MM.1S (cell line): Measurements from ENCODE around the gene FAIM2.

ENCODE experiments used
- DNase-seq: peaks from one replicate; pipeline ENCODE4 v3.0.0-alpha.2; 2015
- H2AFZ ChIP-seq: fragments of 300-600 bp; sonication (generic); 2 replicates; pipeline ENCODE4 v1.6.0; 2016; ENCODE audit warnings: antibody characterized with exemption, low read length
- H3F3A ChIP-seq: fragments of 300-600 bp; sonication (generic); 2 replicates; pipeline ENCODE4 v1.6.1; 2016; ENCODE audit warnings: mild to moderate bottlenecking, antibody characterized with exemption, low read length, moderate library complexity, mixed read lengths; ENCODE audit not compliant: insufficient read depth
- H3K27ac ChIP-seq: fragments of 300-600 bp; sonication (generic); 2 replicates; pipeline ENCODE4 v1.5.1; 2016; ENCODE audit warnings: mild to moderate bottlenecking, low read length
- H3K27me3 ChIP-seq: fragments of 300-600 bp; sonication (generic); replicated peaks from 2 replicates; pipeline ENCODE4 v1.6.0; 2016; ENCODE audit warnings: low read length; ENCODE audit not compliant: insufficient read depth
- H3K36me3 ChIP-seq: fragments of 300-600 bp; sonication (generic); replicated peaks from 2 replicates; pipeline ENCODE4 v1.6.1; 2016; ENCODE audit warnings: mild to moderate bottlenecking, low read length, mixed read lengths; ENCODE audit not compliant: insufficient read depth
- H3K4me1 ChIP-seq: fragments of 300-600 bp; sonication (generic); 2 replicates; pipeline ENCODE4 v1.6.1; 2016; ENCODE audit warnings: low read length, mixed read lengths
- H3K4me2 ChIP-seq: fragments of 300-600 bp; sonication (generic); 2 replicates; pipeline ENCODE4 v1.6.0; 2016; ENCODE audit warnings: low read depth, low read length
- H3K4me3 ChIP-seq: fragments of 300-600 bp; sonication (generic); 2 replicates; pipeline ENCODE4 v1.5.1; 2016; ENCODE audit warnings: low read length, mixed read lengths
- H3K79me2 ChIP-seq: fragments of 300-600 bp; sonication (generic); 2 replicates; pipeline ENCODE4 v1.6.1; 2016; ENCODE audit warnings: mixed run types, low read length, mixed read lengths
- H3K9ac ChIP-seq: fragments of 300-600 bp; sonication (generic); 2 replicates; pipeline ENCODE4 v1.6.1; 2016; ENCODE audit warnings: low read length, mixed read lengths
- H3K9me2 ChIP-seq: fragments of 300-600 bp; sonication (generic); replicated peaks from 2 replicates; pipeline ENCODE4 v1.6.1; 2016; ENCODE audit warnings: mild to moderate bottlenecking, low read length, mixed read lengths; ENCODE audit not compliant: insufficient read depth
- H3K9me3 ChIP-seq: fragments of 300-600 bp; sonication (generic); replicated peaks from 2 replicates; pipeline ENCODE4 v1.6.1; 2016; ENCODE audit warnings: mild to moderate bottlenecking, low read length, mixed read lengths; ENCODE audit not compliant: insufficient read depth
- H4K20me1 ChIP-seq: fragments of 300-600 bp; sonication (generic); 2 replicates; pipeline ENCODE4 v1.6.1; 2016; ENCODE audit warnings: mild to moderate bottlenecking, low read length, moderate library complexity, mixed read lengths; ENCODE audit not compliant: insufficient read depth
- CTCF ChIP-seq: fragments of 300-600 bp; sonication (generic); IDR thresholded peaks from 2 replicates; pipeline ENCODE4 v1.5.1; 2016; ENCODE audit warnings: antibody characterized with exemption, low read length, mixed read lengths
- EZH2 ChIP-seq: fragments of 300-600 bp; sonication (generic); optimal IDR thresholded peaks from 2 replicates; pipeline ENCODE3; 2017; ENCODE audit warnings: low read depth, mild to moderate bottlenecking, antibody characterized with exemption, low read length, mixed read lengths
- EZH2phosphoT487 ChIP-seq: fragments of 300-600 bp; sonication (generic); IDR thresholded peaks from 2 replicates; pipeline ENCODE4 v1.6.1; 2018; ENCODE audit warnings: antibody characterized with exemption, low read length

The FAIM2 gene

DNA sequence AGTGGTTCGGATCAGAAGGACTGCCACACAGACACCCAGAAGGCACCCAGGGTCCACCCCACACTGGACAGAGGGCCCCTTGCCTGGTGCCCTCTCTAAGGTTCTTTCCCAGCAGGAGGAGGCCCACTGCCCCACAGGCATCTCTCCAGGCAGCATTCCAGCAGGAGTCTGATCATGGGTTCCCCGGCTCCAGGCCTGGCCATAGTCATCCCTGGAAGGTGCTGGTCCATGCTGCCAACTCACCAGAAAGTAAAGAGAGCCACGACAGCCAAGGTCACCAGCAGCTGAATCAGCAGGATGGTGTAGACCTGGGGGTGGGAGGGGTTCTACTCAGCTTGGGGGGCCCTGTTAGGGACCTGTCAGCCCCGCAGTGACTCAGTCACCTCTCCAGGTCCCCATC is 6.4 kb downstream of the FAIM2 start:
- H3K4me1 ChIP-seq = no peaks in the 10 kb centered on the region
- no peak for DNase-seq
- H2AFZ ChIP-seq = no peak overlapping the region

DNA sequence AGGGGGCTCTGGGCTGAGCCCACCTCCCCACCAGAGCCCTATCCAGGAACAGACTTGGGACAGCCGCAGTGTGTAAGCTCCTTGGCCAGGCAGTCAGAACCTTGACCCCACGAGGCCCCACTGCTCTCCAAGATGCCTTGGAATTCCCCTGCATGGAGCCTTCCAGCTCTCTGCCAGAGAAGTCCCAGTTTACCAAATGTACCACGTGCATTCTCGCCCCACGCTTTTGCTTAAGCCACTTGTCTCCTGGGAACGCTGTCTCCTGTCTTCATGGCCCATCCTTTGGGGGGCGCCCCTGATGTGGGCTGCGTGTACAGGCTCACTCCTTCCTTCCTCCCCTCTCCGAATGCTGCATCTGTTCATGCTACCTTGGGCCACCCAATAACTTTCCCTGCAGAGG is 7.9 kb downstream of the FAIM2 start:
- Histone ChIP-seq H4K20me1 (no peaks in the 10 kb centered on the region), H3K9ac (no peak overlapping the region), H3K4me1 (no peaks in the 10 kb centered on the region), H3K27me3 (no peaks in the 10 kb centered on the region; the same call in 1 of the 2 replicates), H3K9me3 (no peaks in the 10 kb centered on the region), H3K9me2 (no peaks in the 10 kb centered on the region), H2AFZ (no peak overlapping the region), H3K79me2 (no peaks in the 10 kb centered on the region), H3K4me2 (no peak overlapping the region), H3K27ac (no peak overlapping the region), H3K36me3 (no peaks in the 10 kb centered on the region), H3K4me3 (no peak overlapping the region), H3F3A (no peaks in the 10 kb centered on the region)
- no peak for TF ChIP-seq EZH2phosphoT487
- TF ChIP-seq CTCF = no peak
- DNase-seq = no peak

More for the DNA sequence above, 6.4 kb downstream of the FAIM2 start:
- no peaks in the 10 kb centered on the region for H4K20me1 ChIP-seq
- H3K9me3 ChIP-seq = no peaks in the 10 kb centered on the region
- H3K36me3 ChIP-seq = no peaks in the 10 kb centered on the region
- no peak overlapping the region for H3K9ac ChIP-seq
- H3K27me3 ChIP-seq = no peaks in the 10 kb centered on the region; the same call in 1 of the 2 replicates
- H3K4me3 ChIP-seq = no peak overlapping the region
- no peaks in the 10 kb centered on the region for H3K79me2 ChIP-seq
- no peak overlapping the region for H3K4me2 ChIP-seq
- no peaks in the 10 kb centered on the region for H3F3A ChIP-seq
- H3K9me2 ChIP-seq = no peaks in the 10 kb centered on the region
- no peak overlapping the region for H3K27ac ChIP-seq
- TF ChIP-seq EZH2phosphoT487 = no peak
- no peak for TF ChIP-seq EZH2
- TF ChIP-seq CTCF = no peak

DNA sequence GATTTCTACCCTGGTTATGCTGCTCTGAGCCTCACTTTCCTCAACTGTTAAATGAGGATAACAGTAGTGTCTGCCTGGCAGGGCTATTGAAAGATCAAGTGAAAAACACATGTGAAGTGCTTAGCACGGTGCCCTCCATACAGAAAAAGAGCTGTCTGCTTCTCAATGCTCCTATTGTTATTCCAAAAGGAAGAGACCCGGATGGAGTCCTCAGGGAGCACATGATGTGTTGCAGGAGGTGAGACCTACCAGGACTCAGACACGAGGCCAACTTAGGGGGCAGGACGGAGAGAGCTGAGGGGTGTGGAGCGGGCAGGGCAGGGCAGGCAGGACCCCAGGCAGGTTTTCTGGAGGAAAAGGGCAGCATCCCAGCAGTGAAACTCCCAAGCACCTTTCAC is 8.9 kb downstream of the FAIM2 start:
- H2AFZ ChIP-seq = no peak overlapping the region
- no peak overlapping the region for H3K27ac ChIP-seq
- no peaks in the 10 kb centered on the region for H3K9me3 ChIP-seq
- DNase-seq = no peak
- no peaks in the 10 kb centered on the region for H3K36me3 ChIP-seq
- H3F3A ChIP-seq = no peaks in the 10 kb centered on the region
- no peaks in the 10 kb centered on the region for H3K9me2 ChIP-seq
- H3K79me2 ChIP-seq = no peaks in the 10 kb centered on the region
- no peaks in the 10 kb centered on the region for H3K4me1 ChIP-seq
- no peaks in the 10 kb centered on the region for H4K20me1 ChIP-seq
- no peaks in the 10 kb centered on the region; the same call in 1 of the 2 replicates for H3K27me3 ChIP-seq
- H3K4me2 ChIP-seq = no peak overlapping the region
- no peak overlapping the region for H3K9ac ChIP-seq
- no peak overlapping the region for H3K4me3 ChIP-seq
- TF ChIP-seq EZH2 = no peak
- no peak for TF ChIP-seq EZH2phosphoT487

DNA sequence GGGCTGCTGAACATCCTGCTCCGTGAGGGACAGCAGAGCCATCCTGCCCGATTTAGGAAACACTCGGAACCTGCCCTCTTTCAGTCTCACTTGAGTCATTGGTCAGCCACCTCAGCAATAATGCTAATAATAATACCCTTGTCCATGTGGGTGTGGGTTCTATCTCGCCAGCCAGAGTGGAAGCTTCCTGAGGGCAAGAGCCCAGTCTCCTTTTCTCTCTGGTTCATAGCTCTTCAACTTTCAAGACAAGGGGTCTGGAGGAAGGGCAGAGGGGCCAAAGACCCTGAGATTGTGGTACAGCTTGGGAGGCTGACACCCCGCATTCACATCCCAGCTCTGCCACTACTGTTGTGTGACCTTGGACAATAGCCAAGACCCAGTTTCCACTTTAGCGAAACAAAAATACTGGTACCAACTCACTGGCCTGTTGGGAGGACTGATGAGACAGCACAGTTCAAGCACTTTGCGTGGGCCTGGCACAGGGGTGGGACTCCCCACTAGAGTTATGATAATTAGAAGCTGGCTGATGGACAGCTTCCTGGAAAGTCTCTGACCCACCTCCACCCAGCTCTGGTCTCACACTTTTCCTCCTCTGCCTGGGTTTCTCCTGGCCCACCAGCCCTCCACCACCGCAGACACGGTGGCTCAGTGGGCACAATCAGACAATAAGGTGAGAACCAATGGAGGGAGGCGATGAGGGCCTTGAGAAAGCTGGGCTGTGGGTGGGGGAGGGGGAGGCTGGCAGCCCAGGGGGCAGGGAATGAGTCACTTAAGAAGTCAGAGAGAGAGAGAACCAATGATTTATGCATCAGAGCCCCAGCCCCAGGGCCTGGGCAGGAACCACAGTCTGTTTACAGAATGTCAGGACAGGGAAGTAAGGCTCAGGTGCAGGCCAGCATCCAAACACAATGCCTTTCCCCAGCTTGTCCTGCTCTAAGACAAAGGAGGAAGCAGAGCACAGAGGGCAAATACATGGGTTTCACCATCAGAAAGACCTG is 9.6 kb downstream of the FAIM2 start:
- no peak overlapping the region for H3K27ac ChIP-seq
- H2AFZ ChIP-seq = no peak overlapping the region
- no peak overlapping the region for H3K4me3 ChIP-seq
- H4K20me1 ChIP-seq = no peaks in the 10 kb centered on the region
- no peaks in the 10 kb centered on the region for H3F3A ChIP-seq
- H3K27me3 ChIP-seq = no peaks in the 10 kb centered on the region; the same call in 1 of the 2 replicates
- DNase-seq = no peak
- no peaks in the 10 kb centered on the region for H3K9me2 ChIP-seq
- no peaks in the 10 kb centered on the region for H3K9me3 ChIP-seq
- no peak overlapping the region for H3K4me2 ChIP-seq
- TF ChIP-seq CTCF = no peak
- H3K79me2 ChIP-seq = no peaks in the 10 kb centered on the region
- no peaks in the 10 kb centered on the region for H3K36me3 ChIP-seq
- H3K4me1 ChIP-seq = no peaks in the 10 kb centered on the region
- no peak overlapping the region for H3K9ac ChIP-seq
